GM15510 (cell line): Measurements from ENCODE around the gene PGLYRP3.

Source experiments
- POLR2A ChIP-seq: IDR thresholded peaks from 3 replicates; pipeline ENCODE4 v1.6.1; 2011; ENCODE audit warnings: borderline replicate concordance; ENCODE audit not compliant: insufficient read length; ENCODE audit errors: extremely low read depth

The PGLYRP3 gene

DNA sequence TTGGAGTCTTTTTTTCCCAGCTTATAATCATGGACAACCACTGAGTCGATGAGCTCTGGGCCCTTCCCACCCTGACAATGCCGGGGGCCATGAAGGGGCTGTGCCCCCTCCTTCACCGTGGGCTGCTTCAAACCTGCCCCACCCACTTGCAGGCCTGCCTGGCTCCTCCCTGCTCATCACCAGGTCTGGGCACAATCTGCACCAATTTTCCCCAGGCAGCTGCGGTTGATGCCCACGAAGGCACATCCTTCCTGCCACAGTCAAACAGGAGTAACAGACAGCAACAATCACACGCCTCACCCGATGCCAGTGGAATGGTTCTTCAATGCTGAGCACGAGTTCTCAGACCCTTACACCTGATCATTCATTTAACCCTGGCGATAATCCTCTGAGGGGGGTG is 18.9 kb downstream of the PGLYRP3 start:
- no peak for TF ChIP-seq POLR2A

DNA sequence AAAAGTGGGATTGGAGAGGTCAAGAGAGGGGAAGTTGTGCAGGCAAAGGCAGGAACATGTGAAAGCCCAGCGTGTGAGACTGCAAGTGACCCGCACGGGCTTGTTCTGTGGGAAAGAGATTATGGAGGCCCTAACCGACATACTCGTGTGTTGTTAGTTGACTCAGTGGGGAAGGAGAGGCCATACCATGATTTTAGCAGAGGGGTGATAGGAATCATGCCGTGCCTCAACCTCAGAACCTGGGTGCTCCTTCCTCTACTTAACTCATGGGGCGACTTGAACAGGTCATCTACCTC is 19.3 kb downstream of the PGLYRP3 start:
- no peak for TF ChIP-seq POLR2A

DNA sequence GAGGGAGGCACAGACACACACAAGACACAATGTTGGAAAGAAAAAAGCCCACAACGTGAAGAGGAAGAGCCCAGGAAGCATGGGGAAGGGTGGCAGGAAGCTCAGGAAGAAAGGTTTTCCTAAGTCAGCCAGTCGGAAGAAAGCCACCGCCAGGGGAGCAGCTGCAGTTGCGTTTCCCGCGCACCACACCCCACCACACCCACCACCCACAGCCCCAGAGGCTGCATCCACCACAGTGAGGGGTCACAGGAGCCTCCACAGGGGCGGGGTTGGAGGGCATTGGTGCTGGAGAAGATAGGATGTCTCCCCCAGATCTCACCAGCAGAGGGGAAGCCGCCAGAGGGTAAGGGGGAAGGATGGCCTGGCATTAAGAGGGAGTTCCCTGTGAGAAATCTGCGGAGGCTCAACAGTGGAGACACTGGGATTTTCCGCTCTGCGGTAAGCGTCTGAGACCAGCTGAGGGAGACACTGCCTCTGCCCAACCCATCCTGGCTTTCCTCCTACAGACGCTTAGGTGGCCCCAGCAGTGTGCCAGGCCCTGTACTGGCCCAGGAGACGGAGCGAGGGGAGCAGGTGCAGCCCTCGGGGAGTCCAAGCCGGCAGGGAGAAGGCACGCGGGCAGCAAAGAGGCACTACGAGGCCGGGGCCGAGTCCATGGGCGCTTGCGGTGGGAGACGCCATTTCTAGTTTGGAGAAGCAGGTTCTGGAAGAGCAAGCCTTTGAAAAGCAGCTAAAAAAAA is 19.8 kb downstream of the PGLYRP3 start:
- no peak for TF ChIP-seq POLR2A

DNA sequence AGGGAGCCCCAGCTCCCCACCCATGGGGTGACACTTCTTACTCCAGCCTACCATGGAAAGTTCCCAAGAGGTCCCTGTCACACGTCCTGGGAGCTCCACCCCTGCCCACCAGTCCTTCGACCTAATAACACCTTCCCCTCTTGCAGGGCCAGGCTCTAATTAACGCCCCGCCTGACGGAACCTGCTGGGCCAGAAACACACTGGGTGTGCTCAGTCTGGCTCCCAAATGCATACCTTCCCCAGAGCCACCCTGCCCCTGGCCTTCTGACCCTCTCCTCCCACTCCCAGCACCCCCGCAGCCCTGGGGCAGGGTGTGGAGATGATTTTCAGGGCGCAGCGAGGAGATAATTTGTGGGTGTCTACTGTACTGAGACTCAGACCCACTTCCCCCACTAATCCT is 20.6 kb downstream of the PGLYRP3 start:
- no peak for TF ChIP-seq POLR2A

DNA sequence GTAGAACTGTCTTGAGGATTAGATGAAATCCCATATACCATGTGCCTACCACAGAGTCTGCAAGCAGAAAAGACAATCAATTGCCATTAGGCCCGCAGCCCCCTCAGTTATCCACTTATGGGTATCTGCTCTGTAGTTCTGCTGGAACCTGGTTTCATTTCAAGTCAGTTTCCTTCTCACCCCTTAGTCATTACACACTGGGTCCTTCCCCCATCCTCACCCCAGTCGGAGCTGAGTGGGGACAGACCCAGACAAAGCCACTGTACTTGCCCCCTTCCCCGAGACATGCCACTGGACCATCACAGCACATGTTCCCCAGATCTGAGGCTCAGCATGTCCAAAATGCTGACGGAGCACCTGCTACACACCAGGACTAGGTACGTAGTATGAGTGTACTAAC is 21.2 kb downstream of the PGLYRP3 start:
- no peak for TF ChIP-seq POLR2A

DNA sequence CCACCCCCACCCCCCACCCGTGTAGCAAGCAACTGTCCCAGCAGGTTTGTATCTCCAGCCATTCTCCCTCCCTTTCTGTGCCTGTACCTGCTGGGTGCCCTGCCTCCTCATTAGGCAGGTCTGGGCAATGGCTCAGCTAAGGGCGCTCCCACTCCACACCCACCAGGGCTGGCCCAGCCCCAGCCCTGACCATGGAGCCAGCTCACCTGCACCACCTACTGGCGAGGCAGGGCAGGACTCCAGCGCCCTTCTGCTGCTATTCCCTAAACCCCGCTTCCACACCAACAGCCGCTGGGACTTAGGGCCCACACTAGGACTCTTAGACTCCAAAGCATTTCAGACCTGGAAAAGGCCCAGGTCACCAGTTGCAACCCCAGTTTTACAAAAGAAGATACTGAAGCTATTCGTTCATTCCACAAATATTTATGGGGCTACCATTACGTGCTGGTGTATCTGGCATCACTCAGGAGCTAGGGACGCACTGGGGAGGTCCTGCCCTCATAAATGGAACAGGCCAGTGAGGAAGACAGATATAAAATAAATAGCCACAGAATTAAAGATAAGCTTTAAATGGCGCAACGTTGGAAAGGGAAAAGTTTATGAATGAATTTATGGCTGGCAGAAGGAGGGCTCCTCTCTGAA is 24.0 kb downstream of the PGLYRP3 start:
- no peak for TF ChIP-seq POLR2A

DNA sequence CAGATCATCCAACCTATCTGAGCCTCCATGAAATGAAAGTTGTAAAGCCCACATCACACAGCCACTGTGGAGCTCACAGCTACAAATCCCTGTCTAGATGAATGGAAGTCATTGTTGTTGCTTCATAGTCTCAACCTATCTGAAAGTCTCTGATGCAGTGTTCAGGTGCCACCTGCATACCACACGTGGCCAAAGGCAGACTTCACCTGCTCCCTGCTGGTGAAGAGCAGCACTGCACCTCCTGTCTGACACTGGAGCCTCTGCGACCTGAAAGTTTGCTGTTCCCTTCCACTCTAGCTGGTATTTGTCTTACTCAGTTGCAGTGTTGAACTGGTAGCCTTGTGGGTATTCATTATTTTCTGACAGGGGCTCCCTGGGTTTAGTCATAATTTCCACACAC is 34.9 kb downstream of the PGLYRP3 start:
- no peak for TF ChIP-seq POLR2A

DNA sequence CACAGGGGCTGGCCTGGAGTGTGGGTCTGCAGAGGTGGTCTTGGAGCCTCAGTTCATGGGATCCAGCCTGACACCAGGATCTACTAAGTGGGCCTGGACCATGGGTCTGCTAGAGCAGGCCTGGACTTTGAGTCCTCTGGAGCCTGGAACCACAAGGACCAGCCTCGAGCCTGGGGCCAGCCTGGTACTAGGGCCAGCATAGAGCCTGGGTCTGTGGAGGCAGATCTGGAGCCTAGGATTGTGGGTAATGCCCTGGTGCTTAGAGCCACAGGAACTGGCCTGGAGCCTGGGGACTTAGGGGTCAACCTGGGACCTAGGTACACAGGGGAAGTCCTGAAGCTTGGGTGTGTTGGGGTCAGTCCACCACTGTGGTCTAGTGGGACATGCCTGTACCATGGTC is 40.6 kb downstream of the PGLYRP3 start:
- TF ChIP-seq POLR2A: no peak

DNA sequence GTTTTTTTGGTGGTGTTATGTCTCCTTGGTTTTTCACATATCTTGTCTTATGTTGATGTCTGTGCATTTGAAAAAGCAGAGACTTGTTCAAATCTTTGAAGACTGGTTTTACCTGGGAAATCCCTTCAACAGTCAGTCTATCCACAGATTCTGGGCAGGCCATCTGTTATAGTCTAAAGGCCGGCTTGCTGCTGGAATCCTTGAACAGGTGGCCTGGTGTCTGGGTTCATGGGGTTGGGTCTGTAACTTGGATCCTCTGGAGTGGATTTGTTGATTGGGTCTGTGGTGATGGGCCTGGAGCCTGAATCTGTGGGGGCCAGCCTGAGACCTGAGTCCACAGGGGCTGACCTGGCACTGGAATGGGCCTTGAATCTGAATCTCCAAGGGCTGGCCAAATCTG is 41.0 kb downstream of the PGLYRP3 start:
- no peak for TF ChIP-seq POLR2A

DNA sequence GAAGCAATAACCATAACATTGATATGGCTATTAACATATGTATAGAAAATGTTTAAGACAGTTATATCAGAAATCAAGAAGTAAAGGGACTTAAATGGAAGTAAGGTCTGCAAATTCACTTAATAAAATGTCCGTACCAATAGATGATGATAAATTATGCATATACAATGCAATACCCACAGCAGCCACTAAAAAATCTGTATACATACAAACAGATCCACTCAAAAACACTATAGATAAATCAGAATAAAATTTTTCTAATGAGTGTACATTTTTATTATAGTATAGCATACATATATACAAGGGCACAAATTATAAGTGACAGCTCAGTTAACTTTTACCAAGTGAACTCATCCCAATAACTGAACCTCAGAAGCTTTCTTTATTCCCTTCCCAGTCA is 47.3 kb downstream of the PGLYRP3 start:
- TF ChIP-seq POLR2A: no peak

DNA sequence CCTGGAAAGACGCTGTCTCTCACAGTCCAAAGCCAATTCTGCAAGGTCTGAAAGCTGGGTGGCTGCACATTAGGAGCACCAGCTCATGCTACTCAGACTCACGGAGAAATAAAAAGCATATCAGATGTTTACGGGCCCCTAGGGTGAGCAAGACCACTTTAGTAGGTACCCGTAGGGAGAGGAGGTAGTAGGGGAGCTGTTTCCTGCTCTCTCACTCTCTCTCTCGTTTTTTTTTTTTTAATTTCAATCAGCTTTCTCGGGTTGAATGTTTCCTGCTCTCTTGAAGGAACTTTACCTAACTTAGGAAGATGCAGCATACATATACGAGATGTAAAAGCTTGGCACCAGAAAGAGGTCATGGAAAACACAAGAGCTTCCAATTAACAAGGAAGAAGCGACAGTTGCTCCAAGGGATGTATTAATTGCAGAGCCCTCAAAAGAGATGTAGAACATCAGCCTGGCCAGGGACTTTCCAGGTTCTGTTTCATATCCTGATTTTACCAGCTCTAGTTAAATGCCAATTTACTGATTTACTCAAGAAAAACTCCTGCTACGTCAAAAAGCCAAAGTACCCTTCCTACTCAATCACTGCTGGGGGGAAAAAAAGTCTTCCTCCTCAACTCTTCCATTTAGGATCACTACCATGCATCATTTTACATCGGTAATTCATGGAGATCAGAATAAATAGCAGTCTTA is 50.1 kb downstream of the PGLYRP3 start:
- TF ChIP-seq POLR2A: no peak

DNA sequence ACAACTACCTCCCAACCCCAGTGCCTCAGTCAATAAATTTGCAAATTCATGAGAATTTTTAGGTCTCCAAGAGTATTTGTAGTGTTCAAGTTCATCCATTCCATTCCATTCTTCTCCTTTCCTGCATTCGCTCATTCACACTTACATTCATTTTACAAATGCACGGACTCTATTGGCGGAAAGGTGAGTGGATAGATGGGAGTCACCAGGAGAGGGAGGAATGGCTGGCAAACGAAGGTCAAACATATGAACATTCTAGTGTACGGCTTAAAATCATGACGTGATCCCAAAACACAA is 50.7 kb downstream of the PGLYRP3 start:
- TF ChIP-seq POLR2A: no peak

DNA sequence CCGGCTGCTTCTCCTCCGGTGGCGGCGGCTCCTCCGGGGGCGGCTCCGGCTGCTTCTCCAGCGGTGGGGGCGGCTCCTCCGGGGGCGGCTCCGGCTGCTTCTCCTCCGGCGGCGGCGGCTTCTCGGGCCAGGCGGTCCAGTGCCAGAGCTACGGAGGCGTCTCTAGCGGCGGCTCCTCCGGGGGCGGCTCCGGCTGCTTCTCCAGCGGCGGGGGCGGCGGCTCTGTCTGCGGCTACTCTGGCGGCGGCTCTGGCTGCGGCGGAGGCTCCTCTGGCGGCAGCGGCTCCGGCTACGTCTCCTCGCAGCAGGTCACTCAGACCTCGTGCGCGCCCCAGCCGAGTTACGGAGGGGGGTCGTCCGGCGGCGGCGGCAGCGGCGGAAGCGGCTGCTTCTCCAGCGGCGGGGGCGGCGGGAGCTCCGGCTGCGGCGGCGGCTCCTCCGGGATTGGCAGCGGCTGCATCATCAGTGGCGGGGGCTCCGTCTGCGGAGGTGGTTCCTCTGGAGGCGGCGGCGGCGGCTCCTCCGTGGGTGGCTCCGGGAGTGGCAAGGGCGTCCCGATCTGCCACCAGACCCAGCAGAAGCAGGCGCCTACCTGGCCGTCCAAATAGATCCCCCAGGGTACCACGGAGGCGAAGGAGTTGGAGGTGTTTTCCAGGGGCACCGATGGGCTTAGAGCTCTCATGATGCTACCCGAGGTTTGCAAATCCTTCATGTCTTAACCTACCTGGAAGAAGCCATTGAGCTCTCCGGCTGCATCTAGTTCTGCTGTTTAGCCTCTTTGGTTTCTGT is 51.3 kb downstream of the PGLYRP3 start:
- no peak for TF ChIP-seq POLR2A

DNA sequence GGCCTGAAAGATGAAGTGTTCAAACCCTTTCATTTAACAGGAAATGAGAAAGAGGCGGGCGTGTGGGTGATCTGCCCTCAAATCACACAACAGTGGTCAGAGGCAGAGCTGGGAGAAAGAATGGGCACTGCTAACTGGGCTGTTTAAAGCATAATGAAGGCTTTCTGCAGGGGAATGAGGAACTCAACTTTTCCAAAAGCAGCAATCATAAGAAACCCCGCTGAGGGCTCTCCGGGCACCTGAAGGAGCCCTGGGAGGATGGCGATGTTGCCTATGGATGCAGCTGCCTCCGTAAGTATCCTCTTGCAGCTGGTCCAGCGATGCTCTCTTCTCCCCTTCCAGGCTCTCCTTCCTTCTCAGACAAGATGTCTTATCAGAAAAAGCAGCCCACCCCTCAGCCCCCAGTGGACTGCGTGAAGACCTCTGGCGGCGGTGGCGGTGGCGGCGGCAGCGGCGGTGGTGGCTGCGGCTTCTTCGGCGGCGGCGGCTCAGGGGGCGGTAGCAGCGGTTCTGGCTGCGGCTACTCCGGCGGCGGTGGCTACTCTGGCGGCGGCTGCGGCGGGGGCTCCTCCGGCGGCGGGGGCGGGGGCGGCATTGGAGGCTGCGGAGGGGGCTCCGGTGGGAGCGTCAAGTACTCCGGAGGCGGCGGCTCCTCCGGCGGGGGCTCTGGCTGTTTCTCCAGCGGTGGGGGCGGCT is 52.0 kb downstream of the PGLYRP3 start:
- TF ChIP-seq POLR2A: no peak

DNA sequence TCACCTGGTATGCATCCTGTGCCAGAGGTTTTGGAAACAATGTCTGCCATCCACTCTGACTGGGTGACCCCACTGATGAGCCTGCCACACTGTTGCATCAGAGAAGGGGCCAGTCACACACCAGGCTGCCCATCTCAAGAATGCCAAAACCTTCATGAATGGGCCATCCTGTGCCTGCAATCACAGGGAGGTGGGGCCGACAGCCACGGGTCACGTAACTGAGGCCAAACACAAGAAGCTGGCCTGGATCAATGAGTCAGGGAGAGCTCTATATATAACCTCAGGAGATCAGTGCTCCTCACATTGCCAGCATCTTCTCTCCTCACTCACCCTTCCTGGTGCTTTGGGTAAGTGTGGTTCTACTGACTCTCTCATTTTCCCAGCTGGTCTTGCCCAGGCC is 53.4 kb downstream of the PGLYRP3 start, which contains the start of gene LORICRIN:
Gene LORICRIN, plus strand, starts transcription at position 301 of the 400 bp plus-strand sequence. CDS start 1,263 bp downstream, outside the sequence.
- TF ChIP-seq POLR2A: no peak
